GM18507 (cell line): Measurements from ENCODE around the gene FGD6.
"Not testable (repeated sequence)": the region's sequence is repeated elsewhere in the genome, so short reads cannot be mapped to it uniquely, and the experiment has no call there.

ENCODE experiments used
- DNase-seq: peaks from one replicate; pipeline ENCODE4 v3.0.0; 2011; ENCODE audit warnings: low read depth; ENCODE audit not compliant: insufficient read length; ENCODE audit errors: extremely low spot score
- FAIRE-seq: peaks from 2 replicates; lab custom pipeline; 2011; peaks lifted over from hg19 to GRCh38; lab: Jason Lieb, UNC

Gene FGD6

DNA sequence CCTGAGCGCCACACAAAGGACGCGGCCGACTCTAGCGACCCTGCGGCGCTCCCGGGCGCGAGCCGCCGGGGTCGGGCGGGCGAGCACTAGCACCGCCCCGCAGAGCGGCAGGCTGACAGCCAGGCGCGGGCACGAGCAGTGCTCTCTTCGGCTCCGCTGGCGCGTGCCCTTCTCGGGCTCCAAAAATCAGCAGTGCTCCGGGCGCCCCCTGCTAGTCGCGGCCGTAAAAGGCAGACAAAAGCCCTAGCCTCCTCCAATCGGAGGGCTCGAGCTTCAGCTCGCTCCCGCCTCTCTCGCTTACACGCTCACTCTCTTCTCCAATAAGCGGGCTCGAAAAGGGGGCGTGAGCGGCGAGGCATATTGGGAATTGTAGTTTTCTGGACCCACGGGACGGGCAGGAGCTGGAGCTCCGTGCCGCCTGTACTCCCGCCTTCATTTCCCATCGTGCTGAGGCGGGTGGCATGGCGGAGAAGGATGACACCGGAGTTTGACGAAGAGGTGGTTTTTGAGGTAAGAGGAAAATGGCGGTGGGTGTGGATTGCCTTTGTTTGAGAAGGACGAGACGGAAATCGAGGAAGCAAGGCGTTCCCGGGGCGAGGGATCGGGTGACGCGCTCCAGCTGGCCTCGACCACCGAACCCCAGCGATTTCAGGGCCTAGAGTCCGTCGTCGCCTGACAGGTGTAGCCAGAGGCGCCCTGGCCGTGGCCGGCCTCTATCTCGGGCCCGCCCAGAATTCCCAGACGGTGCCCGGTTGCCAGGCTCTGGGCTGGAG, at the start of gene FGD6, which contains the start of gene VEZT:
TSS of gene FGD6 (minus strand) at position 91 of the 773 bp plus-strand sequence. CDS start 227 bp downstream, outside the sequence.
TSS of gene VEZT (plus strand) at position 431 of the 773 bp plus-strand sequence. CDS start at position 475, 44 bp downstream.
- DNase-seq (peak; percentile 91), FAIRE-seq (peak; percentile 100)

DNA sequence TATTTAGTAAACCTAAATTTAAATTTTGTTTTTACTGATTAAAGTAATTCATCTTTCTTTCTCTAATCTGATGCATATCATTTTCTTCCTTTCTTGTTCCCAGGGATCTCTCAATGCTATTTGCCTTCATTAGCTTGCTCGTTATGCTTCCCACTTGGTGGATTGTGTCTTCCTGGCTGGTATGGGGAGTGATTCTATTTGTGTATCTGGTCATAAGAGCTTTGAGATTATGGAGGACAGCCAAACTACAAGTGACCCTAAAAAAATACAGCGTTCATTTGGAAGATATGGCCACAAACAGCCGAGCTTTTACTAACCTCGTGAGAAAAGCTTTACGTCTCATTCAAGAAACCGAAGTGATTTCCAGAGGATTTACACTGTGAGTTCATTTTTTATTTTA, 49.0 kb upstream of the FGD6 start:
- no peak for DNase-seq
- no peak for FAIRE-seq

DNA sequence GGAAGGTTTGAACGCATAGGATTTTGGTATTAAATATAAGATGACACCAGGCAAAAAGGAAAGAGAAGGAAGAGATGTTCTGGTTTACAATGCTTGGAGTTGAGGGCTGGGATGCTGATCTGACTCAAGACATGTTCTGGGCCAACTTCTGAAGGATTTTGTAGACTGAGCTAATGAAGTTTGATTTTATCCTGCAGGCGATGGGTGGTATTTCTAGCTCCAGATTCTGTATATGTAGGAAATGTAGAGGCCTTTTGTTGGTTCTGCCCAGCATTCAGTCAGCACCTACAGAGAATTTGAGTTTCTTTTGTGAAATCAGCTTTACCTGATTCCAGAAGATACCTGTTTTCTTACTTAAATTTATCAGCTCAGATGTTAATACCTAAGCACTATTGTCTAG, 48.5 kb upstream of the FGD6 start:
- FAIRE-seq (no peak), DNase-seq (no peak)

DNA sequence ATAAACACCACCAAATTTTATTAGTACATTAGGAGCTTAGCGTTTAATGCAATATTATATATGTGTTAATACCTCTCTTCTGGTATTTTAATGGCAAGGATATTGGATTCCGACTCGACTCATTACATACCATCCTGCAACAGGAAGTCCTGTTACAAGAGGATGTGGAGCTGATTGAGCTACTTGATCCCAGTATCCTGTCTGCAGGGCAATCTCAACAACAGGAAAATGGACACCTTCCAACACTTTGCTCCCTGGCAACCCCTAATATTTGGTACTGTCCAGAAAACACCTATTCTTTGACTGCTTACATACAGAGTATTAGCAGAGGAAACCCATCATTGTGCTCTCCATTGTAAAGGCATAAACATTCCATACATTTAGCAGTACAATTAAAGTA, 45.5 kb upstream of the FGD6 start:
- DNase-seq (no peak), FAIRE-seq (no peak)

DNA sequence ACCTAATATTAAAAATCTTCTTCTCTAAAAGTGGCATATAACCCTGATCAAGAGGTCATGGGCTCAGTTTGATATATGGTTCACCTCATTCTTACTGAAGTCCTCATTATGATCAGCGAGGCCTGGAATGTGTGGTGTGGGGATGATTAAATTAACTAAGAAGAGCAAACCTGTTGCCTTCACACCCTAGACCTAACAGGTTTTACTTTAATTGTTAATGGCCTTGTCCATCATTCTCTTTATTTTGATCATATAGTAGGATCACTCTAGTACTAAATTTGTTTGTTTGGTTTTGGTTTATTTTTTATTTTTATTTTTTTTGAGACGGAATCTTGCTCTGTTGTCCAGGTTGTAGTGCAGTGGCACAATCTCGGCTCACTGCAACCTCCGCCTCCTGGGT, 43.8 kb upstream of the FGD6 start:
- DNase-seq, result no peak
- FAIRE-seq, result no peak

DNA sequence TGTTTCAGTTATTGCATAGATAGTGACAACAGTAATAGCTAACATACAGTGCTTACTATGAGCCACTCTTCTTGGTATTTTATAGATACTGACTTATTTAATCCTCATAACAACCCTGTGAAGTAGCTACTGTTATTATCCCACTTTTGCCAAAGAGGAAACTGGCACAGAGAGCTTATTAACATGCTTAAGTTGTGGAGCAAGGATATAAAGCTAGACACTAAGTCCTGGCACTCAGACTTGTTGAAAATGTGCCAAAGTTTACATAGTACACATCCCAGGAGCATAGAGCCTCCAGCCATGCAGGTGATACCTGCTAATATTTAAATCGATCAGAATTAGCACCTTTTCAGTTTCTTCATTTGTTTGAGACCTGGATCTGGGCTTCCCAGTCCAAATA, 42.1 kb upstream of the FGD6 start:
- FAIRE-seq (no peak), DNase-seq (no peak)

DNA sequence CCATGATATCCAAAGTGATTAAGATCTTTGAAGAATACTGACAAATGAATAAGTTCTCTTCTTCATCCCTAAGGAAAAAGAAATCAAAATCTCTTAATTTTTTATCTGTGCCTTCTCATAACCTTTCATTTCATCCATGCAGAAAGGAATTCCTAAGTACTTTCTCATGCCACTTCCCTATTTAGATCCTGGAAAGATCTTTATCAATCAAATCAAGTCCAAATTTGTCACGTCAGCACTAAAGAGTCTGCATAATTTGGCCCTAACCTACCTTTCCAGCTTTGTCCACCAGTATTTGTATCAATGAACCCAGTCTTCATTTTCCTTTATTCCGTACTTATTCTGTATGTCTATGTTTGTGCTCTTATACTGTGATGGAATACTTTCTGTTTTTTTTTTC, 41.5 kb upstream of the FGD6 start:
- FAIRE-seq (no peak), DNase-seq (no peak)

DNA sequence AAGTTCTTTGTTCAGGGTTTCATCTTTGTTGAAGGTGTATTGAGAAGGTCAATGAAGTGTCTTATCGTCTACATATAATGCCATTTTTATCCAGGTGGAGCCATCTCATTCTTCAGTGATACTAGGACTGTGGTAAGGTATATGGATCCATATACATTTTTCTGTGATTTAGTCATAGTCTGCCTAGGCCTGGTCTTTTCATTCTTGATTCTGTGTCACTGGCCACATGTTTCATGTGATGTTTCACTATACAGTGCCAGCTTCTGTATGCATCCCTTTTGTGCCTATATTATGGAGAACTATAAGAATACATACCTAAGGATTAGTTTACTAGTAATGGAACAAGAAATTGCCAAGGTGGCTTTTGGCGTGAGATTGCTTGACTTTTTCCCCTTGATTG, 40.9 kb upstream of the FGD6 start:
- FAIRE-seq (peak; percentile 15), DNase-seq (no peak)

DNA sequence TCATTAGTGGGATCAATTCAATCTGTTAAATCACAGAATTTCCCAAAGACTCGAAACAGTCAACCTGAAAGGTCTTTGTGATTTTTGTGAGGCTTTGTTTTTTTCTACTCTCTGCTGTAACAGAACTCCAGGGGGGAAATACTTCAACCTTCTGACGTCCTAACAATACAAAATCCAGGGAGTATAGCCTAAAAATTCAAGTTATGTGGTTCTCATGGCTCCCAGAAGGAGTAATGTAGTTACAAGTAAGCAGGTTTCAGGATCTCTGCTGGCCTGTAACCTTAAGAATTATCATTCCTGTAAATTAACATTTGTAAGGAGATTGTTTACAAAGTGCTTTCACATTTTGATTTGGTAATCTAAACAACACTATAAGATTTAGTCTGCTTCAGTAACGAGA, 40.3 kb upstream of the FGD6 start:
- DNase-seq (no peak), FAIRE-seq (no peak)

DNA sequence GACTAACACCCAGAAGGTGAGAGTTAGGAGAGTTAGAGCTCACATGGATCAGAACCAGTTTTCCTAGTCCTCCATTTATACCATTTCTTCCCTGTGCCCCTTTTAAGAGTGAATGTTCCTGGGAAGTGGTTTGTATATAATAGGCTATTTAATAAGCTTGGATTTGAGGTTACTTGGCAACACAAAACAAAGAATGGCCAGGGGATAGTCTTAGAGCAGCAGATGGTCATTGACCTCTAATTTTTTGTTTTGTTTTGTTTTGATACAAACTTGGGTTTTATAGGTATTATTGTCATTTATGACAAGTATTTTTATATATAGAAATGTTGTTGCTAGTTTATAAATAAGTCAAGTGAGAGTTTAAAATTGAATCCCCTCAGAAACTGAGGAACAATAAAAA, 36.1 kb upstream of the FGD6 start:
- no peak for DNase-seq
- no peak for FAIRE-seq

DNA sequence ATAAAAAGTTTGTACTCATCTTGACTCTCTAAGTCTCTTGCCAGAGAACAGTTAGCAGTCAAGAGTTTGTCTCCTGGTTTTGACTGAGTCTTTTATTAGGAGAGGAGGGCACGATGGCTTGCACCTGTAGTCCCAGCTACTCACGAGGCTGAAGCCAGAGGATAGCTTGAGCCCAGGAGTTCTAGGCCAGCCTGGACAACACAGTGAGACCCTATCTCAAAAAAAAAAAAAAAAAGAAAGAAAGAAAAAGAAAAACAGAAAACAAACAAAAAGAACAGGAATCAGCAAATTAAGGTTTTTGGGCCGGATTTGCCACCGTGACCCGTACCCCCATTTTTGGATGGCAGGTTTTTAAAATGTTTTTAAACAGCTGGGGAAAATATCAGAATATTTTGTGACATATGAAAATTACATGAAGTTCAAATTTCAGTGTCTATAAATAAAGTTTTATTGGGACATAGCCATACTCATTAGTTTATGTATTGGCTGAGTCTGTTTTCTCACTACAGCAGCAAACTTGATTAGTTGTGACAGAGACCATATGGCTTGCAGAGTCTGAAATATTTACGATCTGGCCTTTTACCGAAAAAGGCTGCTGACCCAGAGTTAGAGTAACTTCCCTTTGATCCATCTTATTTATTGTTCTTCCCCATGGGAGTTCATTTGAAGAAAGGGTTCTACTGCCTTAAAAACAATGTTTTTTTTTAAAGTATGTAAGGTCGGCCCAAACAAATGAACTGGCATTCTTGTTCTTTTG, 31.5 kb upstream of the FGD6 start:
- DNase-seq (no peak), FAIRE-seq (no peak)

DNA sequence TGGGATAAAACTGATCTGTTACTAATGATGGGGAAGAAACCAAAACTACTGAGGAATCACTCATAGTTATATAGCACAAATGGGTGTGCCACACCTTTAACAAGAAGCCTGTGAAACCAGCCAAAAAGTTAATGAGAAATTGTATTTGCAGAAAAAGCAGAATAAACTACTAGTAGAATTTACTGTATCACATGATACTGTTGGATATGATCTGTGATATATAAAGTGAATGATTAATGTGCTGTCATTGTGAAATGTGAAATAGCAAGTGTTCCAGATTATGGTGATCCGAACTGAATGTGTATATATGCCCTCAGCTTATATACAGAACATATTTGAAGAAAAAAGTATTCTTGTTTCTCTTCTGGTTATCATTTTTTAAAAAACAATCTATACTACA, 30.8 kb upstream of the FGD6 start:
- DNase-seq (no peak), FAIRE-seq (no peak)

DNA sequence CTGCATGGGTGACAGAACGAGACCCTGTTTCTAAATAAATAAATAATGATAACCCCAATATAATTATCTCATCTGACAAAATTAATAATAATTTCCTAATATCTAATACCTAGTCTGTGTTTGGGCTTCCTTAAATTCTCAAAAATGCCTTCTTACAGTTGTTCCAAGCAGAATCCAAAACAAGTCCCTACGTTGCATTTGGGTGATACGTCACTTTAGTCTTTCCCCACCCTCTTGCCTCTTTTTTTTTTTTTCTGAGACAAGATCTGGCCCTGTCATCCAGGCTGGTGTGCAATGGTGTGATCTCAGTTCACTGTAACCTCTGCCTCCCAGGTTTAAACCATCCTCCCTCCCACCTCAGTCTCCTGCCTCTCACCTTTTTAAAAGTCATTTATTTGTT, 27.1 kb upstream of the FGD6 start:
- FAIRE-seq, result no peak
- DNase-seq, result no peak

DNA sequence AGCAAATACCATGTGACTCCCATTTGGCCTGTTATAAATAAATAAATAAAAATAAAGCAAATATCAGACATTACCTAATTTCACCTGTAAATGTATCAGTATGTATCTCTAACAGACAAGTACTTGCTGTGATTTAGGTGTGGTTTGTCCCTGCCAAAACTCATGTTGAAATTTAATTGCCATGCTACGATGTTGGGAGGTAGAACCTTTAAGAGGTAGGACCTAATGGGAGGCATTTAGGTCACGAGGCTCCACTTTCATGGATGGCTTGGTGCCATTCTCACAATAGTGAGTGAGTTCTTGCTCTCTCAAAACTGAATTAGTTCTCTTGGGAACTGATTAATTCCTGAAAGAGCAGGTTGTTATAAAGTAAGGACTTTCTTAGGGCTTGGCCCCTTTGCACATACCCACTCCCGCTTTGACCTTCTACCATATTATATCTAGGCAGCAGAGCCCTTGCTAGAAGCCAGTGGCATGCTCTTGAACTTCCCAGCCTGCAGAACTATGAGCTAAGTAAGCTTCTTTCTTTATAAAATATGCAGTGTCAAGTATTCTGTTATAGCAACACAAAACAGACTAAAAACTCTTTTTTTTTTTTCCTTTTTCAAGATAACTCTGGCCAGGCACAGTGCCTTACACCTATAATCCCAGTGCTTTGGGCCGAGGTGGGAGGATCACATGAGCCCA, 26.4 kb upstream of the FGD6 start:
- DNase-seq (no peak), FAIRE-seq (no peak)

DNA sequence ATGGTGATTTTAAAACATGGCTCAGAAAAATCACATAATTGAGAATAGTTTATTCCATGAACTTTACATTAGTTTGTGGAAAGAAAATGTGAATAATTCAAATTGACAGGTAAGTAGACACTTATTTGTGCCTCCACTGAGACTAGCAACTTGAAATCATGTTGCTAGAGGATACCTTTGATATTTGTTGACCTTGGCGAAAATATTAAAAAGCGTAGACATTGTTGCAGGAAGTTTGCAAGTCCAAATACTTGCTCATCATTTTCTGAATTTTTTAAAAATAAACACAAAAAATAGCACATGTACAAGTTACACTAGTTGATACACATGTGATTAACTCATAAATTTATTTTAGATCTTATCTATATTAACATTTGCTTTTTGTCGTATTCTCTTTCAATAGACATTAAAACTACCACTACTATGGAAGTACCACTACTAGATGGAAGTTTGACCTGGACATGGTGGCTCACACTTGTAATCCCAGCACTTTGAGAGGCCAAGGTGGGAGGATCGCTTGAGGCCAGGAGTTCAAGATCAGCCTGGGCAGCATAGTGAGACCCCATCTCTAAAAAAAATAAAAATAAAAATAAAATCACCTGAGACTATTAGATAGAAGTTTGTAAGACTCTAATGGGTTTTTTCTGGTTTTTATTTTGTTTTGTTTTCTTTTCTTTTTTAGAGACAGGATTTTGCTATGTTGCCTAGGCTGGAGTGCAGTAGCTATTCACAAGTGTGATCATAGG, 24.7 kb upstream of the FGD6 start:
- FAIRE-seq (no peak), DNase-seq (no peak)

DNA sequence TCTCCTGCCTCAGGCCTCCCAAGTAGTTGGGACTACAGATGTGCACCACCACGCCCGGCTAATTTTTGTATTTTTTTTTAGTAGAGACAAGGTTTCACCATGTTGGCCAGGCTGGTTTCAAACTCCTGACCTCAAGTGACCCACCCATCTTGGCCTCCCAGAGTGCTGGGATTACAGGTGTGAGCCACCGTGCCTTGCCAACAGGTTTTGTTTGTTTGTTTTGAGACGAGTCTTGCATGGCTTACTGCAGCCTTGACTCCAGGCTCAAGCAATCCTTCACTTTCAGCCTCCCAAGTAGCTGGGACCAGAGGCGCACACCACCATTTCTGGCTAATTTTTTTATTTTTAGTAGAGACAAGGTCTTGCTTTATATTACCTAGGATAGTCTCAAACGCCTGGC, 23.9 kb upstream of the FGD6 start:
- FAIRE-seq, DNase-seq: not testable (repeated sequence)

DNA sequence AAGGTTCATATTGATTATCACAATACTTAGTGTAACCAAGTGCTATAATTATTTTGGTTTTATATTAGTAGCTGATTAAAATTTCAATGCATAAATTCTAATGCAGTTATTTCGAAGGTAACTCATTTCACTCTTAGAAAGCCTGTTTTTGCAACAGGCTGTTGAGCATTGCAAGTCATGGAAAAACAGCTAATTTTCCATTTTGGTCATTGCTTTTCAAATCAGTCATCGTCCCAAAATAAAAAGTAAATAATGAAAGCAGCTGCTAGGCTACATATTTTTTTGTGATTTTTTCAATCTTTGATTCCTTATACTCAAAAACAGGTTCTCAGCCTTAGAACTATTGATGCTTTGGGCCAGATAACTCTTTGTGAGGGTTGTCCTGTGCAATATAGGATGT, 23.3 kb upstream of the FGD6 start:
- DNase-seq, result no peak

DNA sequence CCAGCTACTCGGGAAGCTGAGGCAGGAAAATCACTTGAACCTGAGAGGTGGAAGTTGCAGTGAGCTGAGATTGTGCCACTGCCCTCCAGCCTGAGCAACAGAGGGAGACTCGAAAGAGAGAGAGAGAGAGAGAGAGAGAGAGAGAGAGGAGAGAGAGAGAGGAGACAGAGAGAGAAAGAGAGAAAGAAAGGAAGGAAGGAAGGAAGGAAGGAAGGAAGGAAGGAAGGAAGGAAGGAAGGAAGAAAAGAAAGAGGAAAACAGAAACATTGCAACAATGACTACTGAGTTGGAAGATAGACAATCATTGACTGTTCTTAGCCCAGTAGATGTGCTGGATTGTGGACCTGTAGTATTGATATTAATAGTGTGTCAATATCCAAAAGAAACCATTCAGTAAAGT, 22.6 kb upstream of the FGD6 start:
- not testable (repeated sequence) for DNase-seq

More for the DNA sequence above, 23.3 kb upstream of the FGD6 start:
- FAIRE-seq, result no peak

DNA sequence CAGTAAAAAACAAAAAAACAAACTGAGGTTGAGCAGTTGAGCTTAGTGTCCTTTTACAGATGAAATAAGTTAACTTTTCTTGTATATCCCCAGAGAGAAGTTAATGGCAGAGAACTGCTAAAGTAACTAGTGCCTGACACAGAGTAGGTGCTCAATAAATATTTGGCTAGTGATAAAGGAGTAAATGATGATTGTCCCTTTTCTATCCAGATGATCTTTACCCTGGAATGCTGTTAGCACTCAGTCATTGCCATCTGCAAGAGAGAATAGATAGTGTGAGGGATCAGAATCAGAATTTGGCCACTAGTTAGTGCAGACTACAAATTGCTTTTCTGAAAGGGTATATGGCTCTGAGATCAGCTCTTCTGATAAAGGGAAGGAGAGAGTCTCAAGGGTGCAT, 21.9 kb upstream of the FGD6 start:
- FAIRE-seq, result no peak
- no peak for DNase-seq

More for the DNA sequence above, 22.6 kb upstream of the FGD6 start:
- FAIRE-seq, result not testable (repeated sequence)

DNA sequence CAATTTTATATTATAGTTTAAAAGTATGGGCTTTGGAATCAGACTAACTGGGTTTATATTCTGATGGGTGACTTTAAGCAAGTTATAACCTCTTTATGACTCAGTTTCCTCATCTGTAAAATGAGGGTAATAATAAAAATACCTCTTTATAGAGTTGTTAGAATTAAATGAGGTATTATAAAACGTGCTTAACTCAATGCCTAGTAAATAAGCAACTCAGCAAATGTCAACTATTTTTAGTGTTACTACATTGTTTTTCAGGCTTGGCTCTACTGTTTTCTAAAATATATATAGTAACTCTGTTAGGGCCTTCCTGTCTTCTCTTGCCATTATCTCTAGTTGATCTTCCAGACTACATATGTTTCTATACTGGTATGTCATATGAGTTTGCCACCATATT, 20.9 kb upstream of the FGD6 start:
- DNase-seq (no peak), FAIRE-seq (no peak)
